ENCODE measurements around the gene CDK5R2. TPM values are rescaled to one million over a fixed set of nuclear protein-coding genes. Genes with fewer than 3 reads are reported as not detected.
A peak's percentile ranks its signal among the peaks of the same experiment; 100 is the strongest.

The CDK5R2 gene
- total RNA-seq, 2 experiments from 2014 or later, result not detected

DNA sequence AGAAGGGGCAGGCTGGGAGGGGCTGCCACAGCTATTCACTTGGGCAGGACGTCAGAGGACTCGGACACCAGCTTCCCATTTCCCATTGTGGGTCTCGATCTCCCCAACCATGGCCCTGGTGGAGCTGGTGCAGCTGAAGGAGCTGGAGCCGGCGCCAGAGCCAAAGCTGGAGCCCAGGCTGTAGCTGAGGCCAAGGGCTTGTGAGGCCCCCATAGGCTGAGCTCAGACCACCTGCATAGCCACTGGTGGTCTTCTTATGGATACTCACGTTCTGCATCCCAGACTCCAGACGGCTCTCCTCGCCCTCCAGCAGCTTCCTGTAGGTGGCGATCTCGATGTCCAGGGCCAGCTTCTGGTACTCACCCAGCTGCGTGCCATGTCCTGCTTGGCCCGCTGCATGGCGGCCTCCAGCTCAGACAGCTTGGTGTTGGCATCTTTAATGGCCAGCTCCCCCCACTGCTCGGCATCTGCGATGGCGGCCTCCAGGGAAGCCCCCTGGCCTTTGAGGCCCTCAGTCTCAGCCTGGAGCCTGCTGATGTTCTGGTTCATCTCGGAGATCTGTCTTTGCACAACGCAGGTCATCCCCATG, 6.0 kb upstream of the CDK5R2 start:
- DNase-seq (no peak), ATAC-seq (no peak)
- H3K9me3 Mint-ChIP-seq (ENCODE audit: insufficient read depth), result no peaks in the 10 kb centered on the region
- ChIA-PET CTCF (interaction anchor here (0.9 to 2.4 kb wide), 5 partner anchors 9 to 77 kb away, joined by 3 to 8 read pairs (median 3); no protein-coding TSS in a partner anchor), POLR2A (no interaction called here)
- H3K27ac Mint-ChIP-seq, result no peak overlapping the region
- no peaks in the 10 kb centered on the region for H3K36me3 Mint-ChIP-seq (ENCODE audit: low read depth)
- H3K4me3 Mint-ChIP-seq, result no peak overlapping the region
- H3K4me1 Mint-ChIP-seq (ENCODE audit: low read depth), result no peaks in the 10 kb centered on the region
- peaks cover 35% of the 10 kb centered on the region for H3K27me3 Mint-ChIP-seq (ENCODE audit: low read depth)

- Mint-ChIP-seq H3K9me3 (ENCODE audit: insufficient read depth) (no peaks in the 10 kb centered on the region), H3K36me3 (ENCODE audit: low read depth) (no peaks in the 10 kb centered on the region), H3K4me1 (ENCODE audit: low read depth) (peaks cover 3% of the 10 kb centered on the region), H3K4me3 (no peak overlapping the region), H3K27ac (no peak overlapping the region), H3K27me3 (ENCODE audit: low read depth) (peaks cover 45% of the 10 kb centered on the region)
- no peak for DNase-seq
- ChIA-PET POLR2A (no interaction called here), CTCF (interaction anchor here (1.1 to 2.4 kb wide), 3 partner anchors 25 to 56 kb away, joined by 4 to 8 read pairs (median 5); no protein-coding TSS in a partner anchor)
- ATAC-seq, result no peak
These were observed 4.7 kb upstream of the CDK5R2 start for GRCh38 chr2:218954541-218955300.

DNA sequence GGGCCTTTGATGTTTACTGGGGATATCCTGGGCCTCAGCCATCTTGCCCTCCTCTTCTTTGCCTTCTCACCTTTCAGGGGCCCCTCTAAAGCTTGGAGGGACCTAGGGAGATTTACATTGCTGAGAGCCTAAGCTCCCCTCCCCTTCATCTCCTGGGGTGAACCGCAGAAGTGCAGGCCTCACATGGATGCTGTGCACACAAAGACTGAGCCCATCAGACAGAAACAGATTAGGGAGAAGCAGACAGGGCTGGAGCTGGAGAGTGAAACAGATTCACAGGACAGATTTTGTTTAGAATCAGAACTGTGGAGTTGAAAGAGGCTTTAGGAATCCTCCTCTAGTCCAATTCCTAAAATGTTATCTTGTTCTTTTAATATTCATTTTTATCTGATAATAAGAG, 3.4 kb upstream of the CDK5R2 start:
- DNase-seq (no peak), ATAC-seq (no peak)
- Mint-ChIP-seq H3K4me1 (ENCODE audit: low read depth) (peaks cover 4% of the 10 kb centered on the region), H3K4me3 (no peak overlapping the region), H3K27me3 (ENCODE audit: low read depth) (peaks cover 52% of the 10 kb centered on the region), H3K27ac (no peak overlapping the region), H3K36me3 (ENCODE audit: low read depth) (peaks cover under 1% of the 10 kb centered on the region), H3K9me3 (ENCODE audit: insufficient read depth) (no peaks in the 10 kb centered on the region)
- POLR2A ChIA-PET, result no interaction called here
- CTCF ChIA-PET, result interaction anchor here (1.1 to 1.6 kb wide), 2 partner anchors 24 to 58 kb away, joined by 4 to 5 read pairs; no protein-coding TSS in a partner anchor

GRCh38 chr2:218957671-218958070, 1.8 kb upstream of the CDK5R2 start:
- peaks cover 58% of the 10 kb centered on the region for H3K27me3 Mint-ChIP-seq (ENCODE audit: low read depth)
- ChIA-PET POLR2A (no interaction called here), CTCF (interaction anchor here (1.0 to 2.1 kb wide), 4 partner anchors 13 to 81 kb away, joined by 3 to 7 read pairs (median 6); no protein-coding TSS in a partner anchor)
- H3K9me3 Mint-ChIP-seq (ENCODE audit: insufficient read depth), result no peaks in the 10 kb centered on the region
- no peak overlapping the region for H3K4me3 Mint-ChIP-seq
- ATAC-seq (no peak), DNase-seq (no peak)
- no peak overlapping the region for H3K27ac Mint-ChIP-seq
- peaks cover 7% of the 10 kb centered on the region for H3K4me1 Mint-ChIP-seq (ENCODE audit: low read depth)
- H3K36me3 Mint-ChIP-seq (ENCODE audit: low read depth), result peaks cover 4% of the 10 kb centered on the region

GRCh38 chr2:218958276-218958675, 1.2 kb upstream of the CDK5R2 start:
- H3K9me3 Mint-ChIP-seq (ENCODE audit: insufficient read depth), result no peaks in the 10 kb centered on the region
- POLR2A ChIA-PET, result no interaction called here
- CTCF ChIA-PET, result interaction anchor here (1.0 to 2.1 kb wide), 4 partner anchors 13 to 82 kb away, joined by 3 to 7 read pairs (median 6); no protein-coding TSS in a partner anchor

GRCh38 chr2:218959761-218960308, 369 bp downstream of the CDK5R2 start:
- ATAC-seq (no peak), DNase-seq (no peak)
- POLR2A ChIA-PET, result no interaction called here
- CTCF ChIA-PET, result interaction anchor here (0.8 to 1.5 kb wide), 5 partner anchors 17 to 84 kb away, joined by 3 to 5 read pairs (median 4); no protein-coding TSS in a partner anchor
- Mint-ChIP-seq H3K27ac (no peak overlapping the region), H3K4me1 (ENCODE audit: low read depth) (peaks cover 7% of the 10 kb centered on the region), H3K36me3 (ENCODE audit: low read depth) (peaks cover 4% of the 10 kb centered on the region), H3K9me3 (ENCODE audit: insufficient read depth) (no peaks in the 10 kb centered on the region), H3K27me3 (ENCODE audit: low read depth) (peaks cover 75% of the 10 kb centered on the region), H3K4me3 (no peak overlapping the region)

More at GRCh38 chr2:218958276-218958675, 1.2 kb upstream of the CDK5R2 start:
- H3K27ac Mint-ChIP-seq, result no peak overlapping the region
- H3K4me3 Mint-ChIP-seq, result no peak overlapping the region
- peaks cover 7% of the 10 kb centered on the region for H3K4me1 Mint-ChIP-seq (ENCODE audit: low read depth)
- DNase-seq (no peak), ATAC-seq (no peak)
- H3K27me3 Mint-ChIP-seq (ENCODE audit: low read depth), result peaks cover 63% of the 10 kb centered on the region
- peaks cover 4% of the 10 kb centered on the region for H3K36me3 Mint-ChIP-seq (ENCODE audit: low read depth)

DNA sequence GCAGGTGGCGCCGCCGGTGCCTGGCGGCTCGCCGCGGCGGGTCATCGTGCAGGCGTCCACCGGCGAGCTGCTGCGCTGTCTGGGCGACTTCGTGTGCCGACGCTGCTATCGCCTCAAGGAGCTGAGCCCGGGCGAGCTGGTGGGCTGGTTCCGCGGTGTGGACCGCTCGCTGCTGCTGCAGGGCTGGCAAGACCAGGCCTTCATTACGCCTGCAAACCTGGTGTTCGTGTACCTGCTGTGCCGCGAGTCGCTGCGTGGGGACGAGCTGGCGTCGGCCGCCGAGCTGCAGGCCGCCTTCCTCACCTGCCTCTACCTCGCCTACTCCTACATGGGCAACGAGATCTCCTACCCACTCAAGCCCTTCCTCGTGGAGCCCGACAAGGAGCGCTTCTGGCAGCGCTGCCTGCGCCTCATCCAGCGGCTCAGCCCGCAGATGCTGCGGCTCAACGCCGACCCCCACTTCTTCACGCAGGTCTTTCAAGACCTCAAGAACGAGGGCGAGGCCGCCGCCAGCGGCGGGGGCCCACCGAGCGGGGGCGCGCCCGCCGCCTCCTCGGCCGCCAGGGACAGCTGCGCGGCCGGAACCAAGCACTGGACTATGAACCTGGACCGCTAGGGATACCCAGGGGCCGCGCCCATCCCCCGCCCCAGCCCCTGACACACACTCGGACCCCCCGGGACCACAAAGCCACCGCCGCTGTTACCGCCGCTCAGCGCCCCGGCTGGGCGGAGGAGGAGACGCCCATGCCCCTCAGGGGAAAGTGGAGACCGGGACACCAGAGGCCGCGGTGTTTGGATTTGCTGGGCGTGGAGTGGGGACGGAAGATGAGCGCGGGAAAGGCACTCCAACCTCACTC, 1.1 kb downstream of the CDK5R2 start:
- peak overlapping the region; percentile 51 for H3K27ac Mint-ChIP-seq
- H3K27me3 Mint-ChIP-seq (ENCODE audit: low read depth), result peaks cover 69% of the 10 kb centered on the region
- no peaks in the 10 kb centered on the region for H3K9me3 Mint-ChIP-seq (ENCODE audit: insufficient read depth)
- no peak for ATAC-seq
- ChIA-PET CTCF (interaction anchor here (1.1 to 1.5 kb wide), 2 partner anchors 20 to 84 kb away, joined by 3 to 4 read pairs; no protein-coding TSS in a partner anchor), POLR2A (no interaction called here)
- peaks cover 4% of the 10 kb centered on the region for H3K36me3 Mint-ChIP-seq (ENCODE audit: low read depth)
- no peak for DNase-seq
- peak overlapping the region; percentile 47 for H3K4me3 Mint-ChIP-seq
- peaks cover 7% of the 10 kb centered on the region for H3K4me1 Mint-ChIP-seq (ENCODE audit: low read depth)

DNA sequence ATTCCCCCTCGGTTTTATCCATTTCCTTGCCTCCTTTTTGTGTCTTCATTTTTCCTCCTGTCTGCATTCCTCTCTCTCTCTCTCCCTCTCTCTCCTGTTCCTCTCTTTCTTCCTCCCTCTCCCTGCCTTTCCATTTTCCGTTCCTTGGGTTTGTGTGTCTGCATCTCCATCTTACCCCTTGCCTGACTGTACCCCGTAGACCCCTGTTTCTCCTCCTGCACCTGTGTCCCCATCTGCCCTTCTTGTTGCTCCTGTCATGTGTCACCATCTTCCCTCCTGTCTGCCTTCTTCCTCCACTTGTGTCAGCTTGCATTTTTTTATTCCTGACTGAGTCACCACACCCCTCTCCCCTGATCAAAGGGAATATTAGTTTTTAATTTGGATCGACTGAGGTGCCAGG, 1.8 kb downstream of the CDK5R2 start:
- ChIA-PET CTCF (interaction anchor here (0.7 to 1.5 kb wide), 3 partner anchors 19 to 85 kb away, joined by 3 to 4 read pairs (median 3); no protein-coding TSS in a partner anchor), POLR2A (no interaction called here)
- H3K36me3 Mint-ChIP-seq (ENCODE audit: low read depth), result peaks cover 4% of the 10 kb centered on the region
- peaks cover 69% of the 10 kb centered on the region for H3K27me3 Mint-ChIP-seq (ENCODE audit: low read depth)
- peak overlapping the region; percentile 48 for H3K27ac Mint-ChIP-seq
- peaks cover 7% of the 10 kb centered on the region for H3K4me1 Mint-ChIP-seq (ENCODE audit: low read depth)
- DNase-seq (no peak), ATAC-seq (no peak)
- no peaks in the 10 kb centered on the region for H3K9me3 Mint-ChIP-seq (ENCODE audit: insufficient read depth)
- H3K4me3 Mint-ChIP-seq, result no peak overlapping the region

GRCh38 chr2:218961651-218962570, 2.4 kb downstream of the CDK5R2 start:
- CTCF ChIA-PET, result interaction anchor here (0.7 to 1.5 kb wide), 2 partner anchors 18 to 68 kb away, joined by 3 to 4 read pairs; no protein-coding TSS in a partner anchor
- Mint-ChIP-seq H3K36me3 (ENCODE audit: low read depth) (peaks cover 4% of the 10 kb centered on the region), H3K4me1 (ENCODE audit: low read depth) (peaks cover 7% of the 10 kb centered on the region), H3K27ac (no peak overlapping the region), H3K4me3 (no peak overlapping the region), H3K9me3 (ENCODE audit: insufficient read depth) (no peaks in the 10 kb centered on the region), H3K27me3 (ENCODE audit: low read depth) (peaks cover 63% of the 10 kb centered on the region)
- no peak for DNase-seq
- no peak for ATAC-seq
- POLR2A ChIA-PET, result no interaction called here

DNA sequence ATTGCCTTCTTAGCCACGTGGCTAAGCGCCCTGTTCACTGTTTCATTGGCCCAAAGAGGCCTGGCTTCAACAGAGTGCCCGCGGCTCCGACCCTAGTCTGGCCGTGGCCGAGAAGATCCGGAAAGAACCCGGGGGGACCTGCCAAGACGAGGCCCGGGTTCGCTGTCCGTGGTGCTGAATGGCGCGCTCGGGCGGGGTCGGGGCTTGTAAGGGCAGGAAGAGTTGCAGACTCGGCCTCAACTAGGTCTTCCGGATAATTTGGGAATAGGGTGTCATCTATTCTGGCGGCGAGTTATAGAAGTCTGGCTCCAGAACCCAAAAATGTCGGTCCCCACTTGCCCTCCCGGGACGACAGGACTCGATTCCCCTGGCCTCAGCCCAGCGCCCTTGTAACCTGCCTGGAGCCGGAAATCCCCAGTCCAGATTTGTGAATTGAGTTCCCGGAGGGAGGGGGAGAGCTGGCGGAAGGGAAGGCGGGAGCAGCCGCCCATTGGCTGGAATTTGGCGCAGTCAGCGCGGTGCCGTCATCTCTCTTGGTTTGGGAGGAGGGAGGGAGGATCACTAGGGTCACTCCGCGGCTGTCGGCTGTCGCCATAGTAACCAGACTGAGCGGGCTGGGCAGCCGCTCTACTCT, 3.5 kb downstream of the CDK5R2 start:
- peaks cover 4% of the 10 kb centered on the region for H3K36me3 Mint-ChIP-seq (ENCODE audit: low read depth)
- H3K27ac Mint-ChIP-seq, result no peak overlapping the region
- no peaks in the 10 kb centered on the region for H3K9me3 Mint-ChIP-seq (ENCODE audit: insufficient read depth)
- ChIA-PET CTCF (interaction anchor here (0.8 to 1.1 kb wide), 3 partner anchors 17 to 86 kb away, joined by 3 read pairs; no protein-coding TSS in a partner anchor), POLR2A (no interaction called here)
- H3K4me3 Mint-ChIP-seq, result no peak overlapping the region
- peak; percentile 48 for ATAC-seq
- peak; percentile 81 for DNase-seq
- H3K27me3 Mint-ChIP-seq (ENCODE audit: low read depth), result peaks cover 55% of the 10 kb centered on the region
- peaks cover 7% of the 10 kb centered on the region for H3K4me1 Mint-ChIP-seq (ENCODE audit: low read depth)

Data from activated CD8-positive, alpha-beta T cell treated with anti-CD3 and anti-CD28 coated beads, Interleukin-2, amount 10 ng/mL, durations not matched to agents 7 days and 5 days (primary cell).